WTC11 (cell line): ENCODE data around the gene RAMP1. TPM values are rescaled to one million over a fixed set of nuclear protein-coding genes. Genes with fewer than 3 reads are reported as not detected.

Experiments used
- ATAC-seq: fragments of 200-7000 bp; cut with Tn5 transposase; 2 replicates; pipeline ENCODE4 v1.10.0; 2021; ENCODE audit warnings: mild to moderate bottlenecking, moderate library complexity
- CTCF ChIA-PET: fragments of 300-600 bp; sonication (Branson Sonifier 250); formaldehyde crosslinking; loops from one replicate; lab custom pipeline; 2021; ENCODE audit warnings: antibody characterized with exemption; lab: Charles Lee
- POLR2A ChIA-PET: fragments of 350-600 bp; sonication (Branson Sonifier 250); formaldehyde crosslinking; loops from one replicate; lab custom pipeline; 2021; ENCODE audit warnings: antibody characterized with exemption; lab: Charles Lee
- DNase-seq: peaks from one replicate; pipeline ENCODE4 v3.0.0; 2021; ENCODE audit warnings: low spot score
- H3K27ac Mint-ChIP-seq: 2 replicates; pipeline ENCODE4 v1.8.0; 2021; ENCODE audit warnings: mixed read lengths
- H3K27me3 Mint-ChIP-seq: 2 replicates; pipeline ENCODE4 v1.8.0; 2021; ENCODE audit warnings: low read depth, mild to moderate bottlenecking, moderate library complexity, mixed read lengths
- H3K36me3 Mint-ChIP-seq: 2 replicates; pipeline ENCODE4 v1.8.0; 2021; ENCODE audit warnings: mixed read lengths
- H3K4me1 Mint-ChIP-seq: 2 replicates; pipeline ENCODE4 v1.8.0; 2022; ENCODE audit warnings: mixed read lengths
- H3K4me3 Mint-ChIP-seq: 2 replicates; pipeline ENCODE4 v1.8.0; 2021; ENCODE audit warnings: mild to moderate bottlenecking, moderate library complexity, mixed read lengths
- H3K9me3 Mint-ChIP-seq: 2 replicates; pipeline ENCODE4 v1.8.0; 2021; ENCODE audit warnings: mixed read lengths
- AFF4 ChIP-seq: sonication (generic); formaldehyde crosslinking; IDR thresholded peaks from 2 replicates; pipeline ENCODE4 v1.8.1; 2023; ENCODE audit warnings: mild to moderate bottlenecking, missing genetic modification reagents, borderline replicate concordance
- ATF6 ChIP-seq: sonication (generic); formaldehyde crosslinking; IDR thresholded peaks from 2 replicates; pipeline ENCODE4 v1.8.1; 2023; ENCODE audit warnings: mild to moderate bottlenecking, missing genetic modification reagents
- EMX1 ChIP-seq: fragments of 250-450 bp; sonication (Bioruptor Pico); IDR thresholded peaks from 2 replicates; pipeline ENCODE4 v1.8.0; 2021; ENCODE audit warnings: mild to moderate bottlenecking
- ERG ChIP-seq: fragments of 250-450 bp; sonication (Bioruptor Pico); IDR thresholded peaks from 2 replicates; pipeline ENCODE4 v1.8.0; 2021; ENCODE audit warnings: mild to moderate bottlenecking
- GABPB1 ChIP-seq: sonication (generic); formaldehyde crosslinking; IDR thresholded peaks from 2 replicates; pipeline ENCODE4 v1.8.1; 2023; ENCODE audit warnings: mild to moderate bottlenecking, missing genetic modification reagents
- GRHL2 ChIP-seq: fragments of 250-450 bp; sonication (Bioruptor Pico); IDR thresholded peaks from 2 replicates; pipeline ENCODE4 v1.8.0; 2022; ENCODE audit warnings: mild to moderate bottlenecking, moderate library complexity; ENCODE audit not compliant: insufficient replicate concordance, severe bottlenecking
- MYBL2 ChIP-seq: sonication (generic); formaldehyde crosslinking; IDR thresholded peaks from 2 replicates; pipeline ENCODE4 v1.8.1; 2023; ENCODE audit warnings: mild to moderate bottlenecking, moderate library complexity, missing genetic modification reagents
- SMAD4 ChIP-seq: sonication (generic); formaldehyde crosslinking; IDR thresholded peaks from 2 replicates; pipeline ENCODE4 v1.8.0; 2022; ENCODE audit warnings: mild to moderate bottlenecking, missing genetic modification reagents
- STAT6 ChIP-seq: sonication (generic); formaldehyde crosslinking; conservative IDR thresholded peaks from 2 replicates; pipeline ENCODE4 v1.8.1; 2023; ENCODE audit warnings: mild to moderate bottlenecking, low read depth, missing genetic modification reagents, moderate library complexity
- ZSCAN18 ChIP-seq: fragments of 250-450 bp; sonication (Bioruptor Pico); IDR thresholded peaks from 2 replicates; pipeline ENCODE4 v2.1.2; 2022; ENCODE audit warnings: mild to moderate bottlenecking, moderate library complexity
- total RNA-seq: library from RNA; stranded (reverse); gene quantifications from 3 replicates; pipeline ENCODE4 v1.2.3, GENCODE V29; 2021

RAMP1 gene
- total RNA-seq, 1 experiment from 2014 or later, result 1.0 TPM

- peaks cover 1% of the 10 kb centered on the region; the same call in 1 of the 2 replicates for H3K9me3 Mint-ChIP-seq
- POLR2A ChIA-PET, result no interaction called here
- DNase-seq (no peak), ATAC-seq (no peak)
- H3K27me3 Mint-ChIP-seq, result no peaks in the 10 kb centered on the region
- no peaks in the 10 kb centered on the region for H3K36me3 Mint-ChIP-seq
- TF ChIP-seq STAT6, result no peak
- no peak for TF ChIP-seq ATF6 (CRISPR knock-in tag)
- no peak for TF ChIP-seq EMX1 (CRISPR knock-in tag)
- H3K4me1 Mint-ChIP-seq, result peaks cover 7% of the 10 kb centered on the region
- H3K27ac Mint-ChIP-seq, result no peak overlapping the region
- no peak overlapping the region for H3K4me3 Mint-ChIP-seq
- CTCF ChIA-PET, result interaction anchor here (1.1 to 3.1 kb wide), 2 partner anchors 47 to 277 kb away, joined by 3 to 11 read pairs; no protein-coding TSS in a partner anchor
Observed at GRCh38 chr2:237876061-237876526, 16.7 kb downstream of the RAMP1 start.

GRCh38 chr2:237876532-237876931, 17.1 kb downstream of the RAMP1 start:
- Mint-ChIP-seq H3K27me3 (no peaks in the 10 kb centered on the region), H3K4me3 (no peak overlapping the region), H3K9me3 (peaks cover 3% of the 10 kb centered on the region; the same call in 1 of the 2 replicates), H3K27ac (no peak overlapping the region), H3K36me3 (no peaks in the 10 kb centered on the region), H3K4me1 (peaks cover 7% of the 10 kb centered on the region)
- ChIA-PET POLR2A (no interaction called here), CTCF (interaction anchor here (0.6 to 3.1 kb wide), 3 partner anchors 47 to 646 kb away, joined by 3 to 11 read pairs (median 4); no protein-coding TSS in a partner anchor)
- ATAC-seq, result no peak
- no peak for TF ChIP-seq GABPB1 (CRISPR knock-in tag)
- no peak for TF ChIP-seq ERG (CRISPR knock-in tag)
- no peak for TF ChIP-seq SMAD4
- TF ChIP-seq ZSCAN18 (CRISPR knock-in tag), result no peak
- TF ChIP-seq GRHL2, result no peak
- no peak for TF ChIP-seq MYBL2
- no peak for TF ChIP-seq AFF4
- no peak for DNase-seq
